Omental fat pad (tissue), 4 donors: ENCODE data around the gene USP31. TPM values are rescaled to one million over a fixed set of nuclear protein-coding genes. Genes with fewer than 3 reads are reported as not detected.

Experiments
- ATAC-seq: fragments of 150-250 bp; one replicate; pipeline ENCODE4 v1.9.1; 2016; ENCODE audit warnings: mild to moderate bottlenecking, moderate library complexity; ENCODE audit not compliant: low FRiP score
- DNase-seq: peaks from one replicate; pipeline ENCODE4 v3.0.0-alpha.2; 2019; ENCODE audit warnings: low spot score
- CTCF ChIP-seq, 3 donors: fragments of 450-650 bp; IDR thresholded peaks; one replicate each; pipeline ENCODE4 v1.5.1; 2016 to 2017; ENCODE audit warnings: antibody characterized with exemption in 3 of 3, mild to moderate bottlenecking in 3 of 3, moderate library complexity in 2 of 3
- total RNA-seq, 4 donors: library from RNA; depleted of rRNA; stranded (reverse); fragments of >200 nt; gene quantifications; one replicate each; pipeline ENCODE4 v1.1.0, GENCODE V29; 2016

The USP31 gene
- total RNA-seq, 4 donors from 2014 or later, result 12.7 to 17.5 (median 15.9) TPM

- ATAC-seq (no peak), DNase-seq (no peak)
- TF ChIP-seq CTCF (IDR thresholded peaks at IDR 0.05), result no peak
These were observed 8.9 kb upstream of the USP31 start for GRCh38 chr16:23158114-23158513.

- no peak for ATAC-seq
- TF ChIP-seq CTCF (IDR thresholded peaks at IDR 0.05), result no peak
- no peak for DNase-seq
These were observed 7.8 kb upstream of the USP31 start for GRCh38 chr16:23156946-23157460.

GRCh38 chr16:23156110-23156509 lies 6.9 kb upstream of the USP31 start:
- ATAC-seq, result no peak
- TF ChIP-seq CTCF (IDR thresholded peaks at IDR 0.05), result no peak
- no peak for DNase-seq

GRCh38 chr16:23155445-23156049 lies 6.3 kb upstream of the USP31 start:
- ATAC-seq, result no peak

GRCh38 chr16:23152386-23153178 lies 3.3 kb upstream of the USP31 start:
- ATAC-seq (no peak), DNase-seq (no peak)
- TF ChIP-seq CTCF (IDR thresholded peaks at IDR 0.05), result no peak

More at GRCh38 chr16:23155445-23156049, 6.3 kb upstream of the USP31 start:
- no peak for TF ChIP-seq CTCF (IDR thresholded peaks at IDR 0.05)
- no peak for DNase-seq

- no peak for DNase-seq
- no peak for ATAC-seq
- no peak for TF ChIP-seq CTCF (IDR thresholded peaks at IDR 0.05)
These were observed 727 bp upstream of the USP31 start for GRCh38 chr16:23149993-23150364.
